SIG-M5 (cell line): ENCODE measurements around the gene CYP2J2.
"Not testable (repeated sequence)": the region's sequence is repeated elsewhere in the genome, so short reads cannot be mapped to it uniquely, and the experiment has no call there.

ENCODE experiments used
- DNase-seq: peaks from one replicate; lab custom pipeline; 2025; lab: John Stamatoyannopoulos, UW

Gene CYP2J2, protein sequence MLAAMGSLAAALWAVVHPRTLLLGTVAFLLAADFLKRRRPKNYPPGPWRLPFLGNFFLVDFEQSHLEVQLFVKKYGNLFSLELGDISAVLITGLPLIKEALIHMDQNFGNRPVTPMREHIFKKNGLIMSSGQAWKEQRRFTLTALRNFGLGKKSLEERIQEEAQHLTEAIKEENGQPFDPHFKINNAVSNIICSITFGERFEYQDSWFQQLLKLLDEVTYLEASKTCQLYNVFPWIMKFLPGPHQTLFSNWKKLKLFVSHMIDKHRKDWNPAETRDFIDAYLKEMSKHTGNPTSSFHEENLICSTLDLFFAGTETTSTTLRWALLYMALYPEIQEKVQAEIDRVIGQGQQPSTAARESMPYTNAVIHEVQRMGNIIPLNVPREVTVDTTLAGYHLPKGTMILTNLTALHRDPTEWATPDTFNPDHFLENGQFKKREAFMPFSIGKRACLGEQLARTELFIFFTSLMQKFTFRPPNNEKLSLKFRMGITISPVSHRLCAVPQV

DNA sequence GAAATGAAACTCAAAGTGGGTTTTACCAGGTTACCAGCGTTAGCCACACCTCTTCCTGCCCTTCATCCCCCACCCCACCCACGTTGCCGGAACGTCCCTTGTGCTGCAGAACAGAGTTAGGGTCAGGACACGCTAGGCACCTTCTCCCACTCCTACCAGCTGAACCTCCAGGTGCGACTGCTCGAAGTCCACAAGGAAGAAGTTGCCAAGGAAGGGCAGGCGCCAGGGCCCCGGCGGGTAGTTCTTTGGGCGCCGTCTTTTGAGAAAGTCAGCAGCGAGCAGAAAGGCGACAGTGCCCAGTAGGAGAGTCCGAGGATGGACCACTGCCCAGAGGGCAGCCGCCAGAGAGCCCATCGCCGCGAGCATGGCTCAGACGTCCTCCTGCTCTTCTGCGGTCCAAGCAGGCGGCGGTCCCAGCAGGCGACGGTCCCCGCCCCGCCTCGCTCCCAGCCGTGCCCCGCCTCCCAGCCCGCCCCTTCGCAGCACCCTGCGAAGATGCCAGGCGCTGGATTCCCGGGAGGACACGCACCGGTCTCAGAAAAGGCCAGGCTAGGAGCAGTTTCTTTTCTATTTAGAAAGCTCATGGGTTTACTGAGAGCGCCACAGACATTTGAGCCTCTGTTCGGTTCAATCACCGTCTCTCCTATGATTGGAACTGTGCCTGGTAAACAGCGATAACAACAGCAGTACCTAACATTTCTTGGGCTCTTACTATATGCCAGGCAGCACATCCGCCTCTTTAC, at the start of gene CYP2J2:
Gene CYP2J2, minus strand, starts transcription at position 393 of the 743 bp plus-strand sequence. Its CDS starts 27 bp downstream, at position 366.
- no peak for DNase-seq

DNA sequence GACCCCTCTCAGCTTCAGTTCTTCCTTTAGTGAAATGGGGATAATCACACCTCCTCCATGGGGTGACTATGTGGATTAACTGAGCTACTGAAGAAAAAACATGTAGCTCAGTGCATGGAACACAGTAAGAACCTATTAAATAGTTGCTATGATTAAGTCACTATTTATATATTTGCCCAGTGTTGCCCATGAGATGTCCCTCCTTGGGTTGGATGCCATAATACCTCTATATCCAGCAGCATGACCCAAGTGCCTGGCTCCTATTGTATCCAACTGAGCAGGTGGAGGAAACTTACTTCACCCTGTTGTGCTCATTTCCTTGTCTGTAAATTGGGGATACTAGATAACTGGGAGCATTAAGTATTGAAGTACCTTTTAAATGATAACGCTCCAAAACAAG, 47.1 kb upstream of the CYP2J2 start:
- no peak for DNase-seq

DNA sequence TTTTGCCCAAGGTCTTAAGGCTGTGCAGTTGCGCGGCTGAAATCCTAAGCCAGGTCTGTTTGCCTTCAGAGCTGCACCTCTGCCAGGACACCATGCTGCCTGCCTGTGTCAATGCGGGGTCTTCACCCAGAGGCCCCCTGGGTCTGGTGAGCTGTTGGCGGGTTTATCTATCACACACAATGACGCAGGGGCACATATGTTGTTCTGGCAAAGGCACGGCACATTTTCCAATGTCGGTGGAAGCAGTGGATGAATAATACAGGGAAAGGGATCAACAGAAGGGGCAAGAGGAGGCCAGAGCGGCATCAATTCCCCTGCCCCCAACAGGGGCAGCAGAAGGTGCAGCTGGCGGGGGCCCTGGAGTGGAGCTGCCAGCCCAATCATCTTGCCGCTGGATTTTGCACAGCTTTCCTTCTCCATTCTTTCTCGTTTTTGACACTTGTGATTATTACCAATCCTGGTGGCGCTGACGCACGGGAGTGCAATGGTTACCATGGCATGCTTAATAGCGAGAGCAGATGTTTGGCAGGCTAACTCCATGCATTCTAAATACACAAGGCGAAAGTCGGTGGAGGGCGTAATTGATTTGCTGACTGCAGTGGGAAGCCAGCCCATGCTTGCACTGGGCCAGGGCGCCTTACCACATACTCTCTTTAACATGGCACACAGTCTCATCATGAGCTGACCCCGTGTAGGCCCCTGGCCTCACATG, 45.8 kb upstream of the CYP2J2 start:
- DNase-seq: no peak

DNA sequence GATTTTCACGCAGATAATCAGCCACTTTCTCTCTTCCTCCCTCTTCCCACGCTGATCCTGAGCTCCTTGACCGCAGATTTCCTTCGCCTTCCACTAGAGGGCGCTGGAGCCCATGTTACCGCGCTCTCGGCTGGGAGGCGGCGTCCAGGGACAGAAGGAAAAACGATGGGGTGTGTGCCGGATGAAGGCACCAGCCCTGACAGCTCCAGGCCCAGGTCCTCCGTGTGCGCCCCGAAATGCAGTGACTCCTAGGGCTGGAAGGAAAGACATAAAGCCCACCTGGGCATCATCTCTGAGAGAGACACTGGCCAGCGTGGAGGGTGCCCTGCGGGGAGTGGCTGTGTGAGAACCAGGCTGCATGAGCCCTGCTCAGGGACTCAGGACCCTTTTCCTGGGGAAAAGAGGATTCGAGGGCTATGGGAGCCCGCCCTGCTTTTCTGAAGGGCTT, 44.9 kb upstream of the CYP2J2 start:
- DNase-seq: no peak

DNA sequence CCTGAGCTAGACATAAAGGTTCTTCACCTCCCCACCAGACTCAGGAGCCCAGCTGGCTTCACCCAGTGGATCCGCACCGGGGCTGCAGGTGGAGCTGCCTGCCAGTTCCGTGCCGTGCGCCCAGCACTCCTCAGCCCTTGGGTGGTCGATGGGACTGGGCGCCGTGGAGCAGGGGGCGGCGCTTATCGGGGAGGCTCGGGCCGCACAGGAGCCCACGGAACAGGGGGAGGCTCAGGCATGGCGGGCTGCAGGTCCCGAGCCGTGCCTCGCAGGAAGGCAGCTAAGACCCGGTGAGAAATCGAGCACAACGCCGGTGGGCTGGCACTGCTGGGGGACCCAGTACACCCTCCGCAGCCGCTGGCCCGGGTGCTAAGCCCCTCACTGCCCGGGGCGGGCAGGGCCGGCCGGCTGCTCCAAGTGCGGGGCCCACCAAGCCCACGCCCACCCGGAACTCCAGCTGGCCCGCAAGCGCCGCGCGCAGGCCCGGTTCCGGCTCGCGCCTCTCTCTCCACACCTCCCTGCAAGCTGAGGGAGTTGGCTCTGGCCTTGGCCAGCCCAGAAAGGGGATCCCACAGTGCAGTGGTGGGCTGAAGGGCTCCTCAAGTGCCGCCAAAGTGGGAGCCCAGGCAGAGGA, 43.1 kb upstream of the CYP2J2 start:
- not testable (repeated sequence) for DNase-seq

DNA sequence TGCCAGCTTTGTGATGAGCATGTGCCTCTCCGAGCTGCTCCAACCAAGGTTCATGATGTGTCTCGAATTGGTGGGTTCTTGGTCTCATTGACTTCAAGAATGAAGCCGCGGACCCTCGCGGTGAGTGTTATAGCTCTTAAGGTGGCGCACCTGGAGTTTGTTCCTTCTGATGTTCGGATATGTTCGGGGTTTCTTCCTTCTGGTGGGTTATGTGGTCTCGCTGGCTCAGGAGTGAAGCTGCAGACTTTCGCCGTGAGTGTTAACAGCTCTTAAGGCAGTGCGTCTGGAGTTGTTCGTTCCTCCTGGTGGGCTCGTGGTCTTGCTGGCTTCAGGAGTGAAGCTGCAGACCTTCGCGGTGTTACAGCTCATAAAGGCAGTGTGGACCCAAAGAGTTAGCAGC, 42.2 kb upstream of the CYP2J2 start:
- not testable (repeated sequence) for DNase-seq

DNA sequence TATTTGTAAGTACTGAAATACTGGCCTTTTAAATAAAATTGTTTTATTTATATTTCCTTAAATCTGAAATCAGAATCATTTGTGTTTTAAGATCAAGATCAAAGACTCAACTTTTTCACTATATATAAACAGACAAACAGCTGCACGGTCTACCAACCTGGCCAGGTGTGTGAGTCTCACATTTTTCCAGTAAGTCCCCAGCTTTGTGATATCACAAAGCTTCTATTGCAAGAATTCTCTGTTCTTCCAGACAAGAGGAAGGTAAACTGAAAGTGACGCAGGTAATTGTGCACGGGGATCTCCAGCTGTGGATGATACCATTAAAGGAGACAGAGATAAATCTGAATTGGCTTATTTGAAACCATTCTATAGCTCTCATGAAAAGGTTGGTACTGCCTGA, 41.2 kb upstream of the CYP2J2 start:
- no peak for DNase-seq

DNA sequence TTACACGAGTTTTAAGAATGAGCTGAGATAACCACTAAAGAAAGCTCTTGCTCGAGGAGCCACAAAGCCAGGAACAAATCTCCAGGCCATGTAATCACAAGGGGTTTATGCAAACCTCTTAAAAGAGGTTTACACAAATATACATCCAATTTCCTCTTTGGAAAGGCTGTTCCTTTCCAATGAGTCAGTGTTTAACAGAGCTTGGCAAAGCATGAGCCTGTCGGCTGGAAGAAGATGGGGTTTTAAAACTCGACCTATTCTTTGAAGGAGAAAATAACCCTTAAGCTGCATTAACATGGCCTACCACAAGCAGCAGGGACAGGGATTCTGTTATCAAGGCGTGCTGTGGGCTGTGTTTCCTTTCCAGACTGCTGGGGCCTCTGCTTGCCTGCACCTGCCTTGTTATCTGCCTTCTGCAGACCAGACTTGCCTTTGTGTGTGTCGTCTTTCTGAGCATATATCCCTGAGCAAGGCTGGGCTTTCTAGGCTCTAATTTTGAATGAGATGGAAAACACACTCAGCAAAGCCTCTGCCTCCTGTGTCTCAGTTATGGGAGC, 40.6 kb upstream of the CYP2J2 start:
- DNase-seq: no peak

DNA sequence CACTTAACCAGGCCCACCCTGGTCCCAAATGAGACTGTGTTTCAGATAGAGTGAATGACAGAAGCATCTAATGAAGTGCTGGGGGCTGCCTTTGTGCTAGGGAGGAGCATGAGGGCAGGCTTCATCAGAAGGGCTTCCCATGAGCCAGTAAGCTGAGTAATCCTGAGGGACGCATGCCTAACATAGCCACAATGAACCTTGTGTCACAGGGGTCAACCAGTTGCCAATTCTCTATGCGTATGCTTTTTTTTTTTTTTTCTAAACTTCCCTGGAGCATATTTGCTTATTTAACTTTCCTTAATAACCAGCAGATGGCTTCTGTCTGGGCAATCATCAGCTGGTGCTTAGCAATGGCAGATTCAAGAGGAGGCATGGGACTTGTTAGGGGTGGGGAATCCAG, 25.5 kb upstream of the CYP2J2 start:
- no peak for DNase-seq

DNA sequence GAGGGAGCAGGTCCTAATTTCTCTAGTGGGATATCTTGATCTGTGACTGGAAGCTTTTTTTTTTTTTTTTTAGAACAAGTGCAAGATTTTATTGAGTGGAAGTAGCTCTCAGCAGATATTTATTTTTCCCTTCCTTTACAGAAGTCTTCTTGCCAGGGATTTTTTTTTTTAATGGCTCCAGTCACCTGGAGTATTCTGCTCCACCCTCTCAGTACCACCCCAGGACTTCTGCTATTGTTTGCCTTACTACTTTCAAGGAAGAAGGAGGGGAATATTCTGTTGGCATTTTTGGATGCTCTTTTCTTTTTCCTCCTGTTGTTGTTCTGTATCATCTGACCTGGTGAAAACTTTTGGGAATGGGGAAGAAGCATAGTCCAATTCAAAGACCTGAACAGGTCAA, 23.1 kb upstream of the CYP2J2 start:
- DNase-seq: no peak

DNA sequence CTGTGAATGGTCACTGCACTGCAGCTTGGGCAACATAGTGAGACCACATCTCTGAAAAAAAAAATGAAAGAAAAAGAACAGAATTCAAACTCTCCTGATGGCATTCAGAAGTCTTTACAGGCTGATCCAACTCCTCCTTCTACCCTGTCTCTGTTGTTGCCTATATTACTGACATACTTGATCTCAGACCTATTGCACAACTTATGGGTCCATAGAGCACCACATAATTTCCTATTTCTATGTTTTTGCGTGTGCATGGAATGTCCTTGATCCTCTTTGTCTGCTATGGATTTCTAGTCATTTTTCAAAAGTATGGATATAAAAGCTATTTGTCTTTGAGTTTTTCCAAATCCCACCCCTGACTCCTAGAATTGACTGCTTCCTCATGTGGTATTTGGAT, 22.4 kb upstream of the CYP2J2 start:
- DNase-seq: no peak

DNA sequence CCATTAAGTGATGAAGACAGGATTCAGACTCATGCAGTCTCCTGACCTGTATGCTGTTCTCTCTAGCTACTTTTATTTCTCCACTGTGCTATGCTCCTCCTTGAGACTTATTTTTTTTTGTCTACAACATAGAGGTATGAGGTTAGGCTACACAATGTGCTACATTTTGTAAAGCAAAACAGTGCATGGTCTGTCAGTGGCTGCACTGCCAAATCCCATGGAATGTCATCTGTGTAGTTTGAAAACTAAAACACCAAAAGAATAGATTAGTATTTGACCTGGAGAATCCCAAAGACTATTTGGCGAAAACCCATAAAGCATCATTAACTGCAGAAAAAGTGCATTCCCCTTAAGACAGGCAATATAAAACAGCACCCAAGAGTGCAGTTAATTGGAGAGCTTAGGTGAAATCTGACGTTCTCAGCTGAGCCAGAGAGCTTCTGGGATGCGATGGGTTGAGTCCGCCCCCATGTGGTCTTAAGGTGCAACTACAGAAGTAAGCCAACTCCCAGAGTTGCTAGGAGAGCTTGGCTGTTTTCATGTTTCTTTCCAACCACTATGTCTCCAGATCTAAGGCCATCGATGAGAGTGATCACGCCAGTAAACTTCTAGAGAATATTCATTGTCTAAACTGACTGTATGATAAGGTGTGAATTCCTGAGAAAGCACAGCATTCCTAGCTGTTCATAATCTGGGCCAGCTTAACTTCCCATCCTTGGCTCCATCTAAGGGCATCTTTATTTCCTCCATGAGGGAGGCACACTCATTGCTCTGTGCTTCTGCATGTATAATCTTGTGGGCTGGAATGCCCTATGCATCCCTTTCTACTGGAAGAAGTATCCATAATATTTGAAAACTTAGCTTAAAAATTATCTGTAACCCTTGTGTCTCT, 20.7 kb upstream of the CYP2J2 start:
- DNase-seq: no peak

DNA sequence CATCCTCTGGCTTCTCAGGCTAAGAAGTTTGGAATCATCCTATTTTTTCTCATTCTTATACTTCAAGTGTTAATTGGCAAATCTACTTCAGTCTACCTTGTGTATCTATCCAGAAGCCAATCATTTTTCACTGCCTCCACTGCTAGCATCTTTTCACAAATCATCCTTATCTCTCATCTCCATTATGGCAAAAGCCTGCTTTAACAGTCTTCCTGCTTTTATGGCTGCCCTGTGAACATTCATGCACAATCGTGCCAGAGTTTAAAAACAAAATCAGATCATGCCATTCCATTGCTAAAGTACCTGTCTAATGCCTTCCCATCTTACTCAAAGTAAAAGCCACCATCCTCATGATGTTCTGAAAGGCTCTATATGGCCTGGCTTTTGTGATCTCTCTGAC, 19.2 kb upstream of the CYP2J2 start:
- DNase-seq: no peak

DNA sequence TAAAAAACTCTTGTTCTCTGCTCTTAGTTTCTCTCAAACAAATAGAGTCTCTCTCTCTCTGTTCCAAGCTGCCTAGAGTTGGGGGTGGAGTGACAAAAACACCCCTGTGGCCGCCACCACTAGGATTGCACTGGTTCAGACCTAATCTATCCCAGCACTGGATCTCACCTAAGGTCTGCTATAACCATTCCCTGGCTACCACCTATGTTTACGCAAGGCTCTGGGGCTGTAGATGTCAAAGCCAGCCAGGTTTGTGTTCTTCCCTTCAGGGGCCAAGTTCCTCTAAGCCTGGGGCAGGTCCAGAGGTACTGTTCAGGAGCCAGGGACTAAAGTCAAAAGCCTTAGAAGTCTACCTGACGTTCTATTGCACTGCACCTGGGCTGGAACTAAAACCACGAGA, 12.8 kb upstream of the CYP2J2 start:
- DNase-seq: no peak

DNA sequence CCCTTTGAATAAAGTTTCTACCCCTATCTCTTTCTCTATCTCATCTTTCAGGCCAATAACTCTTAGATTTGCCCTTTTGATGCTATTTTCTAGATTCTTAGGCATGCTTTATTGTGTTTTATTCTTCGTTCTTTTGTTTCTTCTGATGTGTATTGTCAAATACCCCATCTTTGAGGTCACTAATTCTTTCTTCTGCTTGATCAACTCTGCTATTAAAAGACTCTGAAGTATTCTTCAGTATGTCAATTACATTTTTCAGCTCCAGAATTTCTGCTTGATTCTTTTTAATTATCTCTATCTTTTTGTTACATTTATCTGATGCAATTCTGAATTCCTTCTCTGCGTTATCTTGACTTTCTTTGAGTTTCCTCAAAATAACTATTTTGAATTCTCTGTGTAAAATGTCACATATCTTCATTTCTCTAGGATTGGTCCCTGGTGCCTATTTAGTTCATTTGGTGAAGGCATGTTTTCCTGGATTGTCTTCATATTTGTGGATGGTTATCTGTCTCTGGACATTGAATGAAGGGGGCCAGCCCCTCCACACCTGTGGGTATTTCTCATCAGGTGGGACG, 11.2 kb upstream of the CYP2J2 start:
- no peak for DNase-seq

DNA sequence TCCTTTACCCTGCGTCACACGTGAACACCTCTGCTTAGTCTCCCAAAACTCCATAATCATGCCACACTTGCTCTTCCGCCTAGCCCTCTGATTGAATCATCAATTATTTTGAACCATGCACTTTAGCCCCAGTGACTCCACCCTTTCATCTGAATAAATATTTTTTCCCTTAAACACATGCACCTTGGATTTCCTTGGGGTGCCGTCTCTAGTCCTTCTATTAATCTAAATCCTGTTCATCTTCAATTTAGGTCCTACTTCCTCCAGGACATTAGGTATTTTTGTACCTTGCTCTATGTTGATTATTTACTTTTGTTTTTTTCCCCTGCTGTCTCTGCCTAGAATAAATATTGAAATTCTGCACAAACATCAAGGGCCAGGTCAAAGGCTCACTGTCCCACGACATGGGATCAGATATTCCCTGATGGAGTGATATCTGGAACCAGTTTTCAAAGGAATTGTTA, 9.8 kb upstream of the CYP2J2 start:
- DNase-seq: no peak

DNA sequence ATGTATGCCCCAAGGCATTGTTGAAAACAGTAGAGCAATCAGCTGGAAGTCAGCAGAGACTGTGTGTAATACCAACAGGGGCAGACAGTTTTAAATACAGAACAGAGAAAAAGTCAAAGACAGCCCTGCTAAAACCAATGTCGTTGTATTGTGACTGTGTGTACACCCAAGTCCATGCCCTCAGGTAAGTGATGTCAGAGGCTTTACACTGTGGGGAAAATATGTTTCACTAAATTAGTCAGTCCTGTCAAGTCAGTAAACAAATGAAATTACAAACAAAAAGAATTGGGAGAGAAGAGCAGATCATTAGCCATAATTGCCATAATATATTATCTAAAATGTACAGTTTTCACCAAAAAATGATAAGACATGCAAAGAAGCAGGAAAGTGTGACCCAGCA, 2.4 kb upstream of the CYP2J2 start:
- no peak for DNase-seq

DNA sequence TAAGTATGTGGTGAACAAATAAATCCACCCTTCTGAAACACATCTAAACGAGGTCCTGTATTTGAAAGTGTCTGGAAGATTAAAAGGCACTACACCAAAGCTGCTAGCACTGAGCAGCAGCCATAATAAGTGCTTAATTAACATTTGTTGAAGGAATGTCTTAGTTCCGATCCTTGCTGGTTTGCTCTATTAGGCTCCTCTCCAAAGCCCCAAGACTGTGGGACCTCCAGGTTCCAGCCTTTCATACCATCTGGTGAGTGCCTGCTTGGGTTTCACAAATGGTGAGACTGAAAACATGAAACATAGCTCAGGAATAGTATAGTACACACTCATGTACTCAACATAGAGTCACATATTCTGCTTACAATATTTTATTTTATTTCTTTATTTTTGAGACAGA, 640 bp upstream of the CYP2J2 start:
- DNase-seq: no peak

DNA sequence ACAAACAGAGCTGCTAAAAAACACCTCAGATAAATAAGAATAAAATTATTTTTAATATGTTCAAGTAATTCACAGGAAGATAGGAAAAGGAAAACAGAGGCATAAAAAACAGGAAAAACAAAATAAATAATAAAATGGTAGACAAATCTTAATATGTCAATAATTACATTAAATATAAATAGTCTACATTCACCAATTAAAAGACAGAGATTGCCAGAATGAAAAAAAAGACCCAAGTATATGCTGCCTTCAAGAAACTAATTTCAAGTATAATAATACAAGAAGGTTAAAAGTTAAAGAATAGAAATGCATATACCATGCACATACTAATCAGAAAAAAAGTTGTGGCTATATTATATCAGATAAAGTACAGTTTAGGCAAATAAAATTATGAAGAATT, 1.9 kb downstream of the CYP2J2 start:
- no peak for DNase-seq

DNA sequence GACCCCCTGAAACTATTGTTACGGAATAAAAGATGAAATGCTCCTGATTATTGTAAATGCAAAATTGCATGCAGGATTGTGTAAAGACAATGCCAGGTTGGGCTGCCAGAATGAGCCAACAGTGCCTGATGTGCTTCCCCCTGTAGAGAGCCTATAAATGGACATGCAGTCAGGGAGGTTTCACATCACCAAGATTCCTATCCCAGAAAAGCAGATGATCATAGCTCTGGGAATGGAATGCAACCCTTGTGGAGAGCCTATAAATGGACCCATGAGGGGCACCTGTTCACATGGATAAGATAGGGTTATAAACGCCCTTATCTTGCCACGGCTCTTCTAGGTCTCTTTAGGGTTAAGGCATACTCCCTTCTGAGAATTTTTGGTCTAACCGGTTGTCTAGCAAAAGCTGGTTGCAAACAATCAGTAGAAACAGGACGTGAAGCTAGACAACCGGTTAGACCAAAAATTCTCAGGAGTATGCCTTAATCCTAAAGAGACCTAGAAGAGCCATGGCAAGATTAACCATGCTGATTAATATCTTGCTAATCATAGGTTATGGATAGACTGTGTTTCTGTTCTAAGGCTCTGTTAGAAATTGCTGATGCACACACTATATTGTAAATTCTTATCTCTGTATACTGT, 5.2 kb downstream of the CYP2J2 start:
- DNase-seq: not testable (repeated sequence)
